Pulmonary artery endothelial cell (primary cell): ENCODE measurements around the gene CAMTA1. TPM values are rescaled to one million over a fixed set of nuclear protein-coding genes. Genes with fewer than 3 reads are reported as not detected.

ENCODE experiments used
- DNase-seq: peaks from one replicate; pipeline ENCODE4 v3.0.0-alpha.2; 2011; ENCODE audit warnings: low read depth, low spot score
- total RNA-seq: library from RNA; depleted of rRNA; stranded (reverse); fragments of >200 nt; gene quantifications from 2 replicates; pipeline ENCODE4 v1.2.3, GENCODE V29; 2014

The CAMTA1 gene
- total RNA-seq, 1 donor from 2014 or later: 54.0 TPM

DNA sequence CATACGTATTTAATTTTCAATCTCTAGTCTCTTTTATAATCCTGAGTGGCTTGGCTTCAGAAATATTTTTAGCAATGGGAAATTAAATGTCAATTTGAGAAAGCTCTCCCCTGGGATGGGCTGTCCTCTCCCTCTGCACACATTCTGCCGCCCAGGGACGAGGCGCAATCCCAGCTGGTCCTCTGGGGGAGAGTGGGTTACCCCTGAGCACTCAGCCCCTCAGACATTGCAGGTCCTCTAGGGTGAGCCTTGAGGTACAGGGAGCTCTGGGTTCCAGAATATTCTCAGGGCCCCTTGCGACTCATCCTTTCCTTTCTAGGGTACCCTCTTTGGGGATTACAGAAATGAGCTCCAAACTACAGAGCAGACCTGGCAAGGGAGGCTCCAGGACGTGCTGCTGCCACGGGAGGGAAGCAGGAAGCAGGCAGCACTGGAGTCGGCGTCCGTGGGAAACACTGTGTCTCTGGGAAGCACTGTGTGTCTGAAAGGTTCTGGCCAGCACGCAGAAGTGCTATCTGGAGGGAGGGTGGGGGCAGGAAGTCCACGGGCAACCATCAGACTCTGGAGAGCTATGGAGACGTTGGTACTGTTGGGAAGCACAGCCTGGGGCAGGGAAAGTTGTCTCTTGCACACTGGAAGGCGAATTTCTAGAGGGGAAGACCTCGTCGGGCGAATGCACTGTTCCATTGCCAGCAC, 642.5 kb downstream of the CAMTA1 start:
- DNase-seq: no peak

DNA sequence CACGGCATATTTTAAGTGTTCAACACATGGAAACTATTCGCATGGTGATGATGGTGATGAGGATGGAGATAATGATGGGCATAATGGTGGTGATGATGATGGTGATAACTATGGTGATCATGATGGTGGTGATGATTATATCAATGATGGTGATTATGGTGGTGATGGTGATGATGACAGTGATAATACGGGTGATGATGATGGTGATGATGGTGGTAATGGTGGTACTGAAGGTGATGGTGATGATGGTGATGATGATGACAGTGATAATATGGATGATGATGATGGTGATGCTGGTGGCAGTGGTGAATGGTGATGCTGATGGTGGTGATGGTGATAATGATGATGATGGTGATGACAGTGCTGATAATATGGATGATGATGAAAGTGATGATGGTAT, 644.0 kb downstream of the CAMTA1 start:
- no peak for DNase-seq

DNA sequence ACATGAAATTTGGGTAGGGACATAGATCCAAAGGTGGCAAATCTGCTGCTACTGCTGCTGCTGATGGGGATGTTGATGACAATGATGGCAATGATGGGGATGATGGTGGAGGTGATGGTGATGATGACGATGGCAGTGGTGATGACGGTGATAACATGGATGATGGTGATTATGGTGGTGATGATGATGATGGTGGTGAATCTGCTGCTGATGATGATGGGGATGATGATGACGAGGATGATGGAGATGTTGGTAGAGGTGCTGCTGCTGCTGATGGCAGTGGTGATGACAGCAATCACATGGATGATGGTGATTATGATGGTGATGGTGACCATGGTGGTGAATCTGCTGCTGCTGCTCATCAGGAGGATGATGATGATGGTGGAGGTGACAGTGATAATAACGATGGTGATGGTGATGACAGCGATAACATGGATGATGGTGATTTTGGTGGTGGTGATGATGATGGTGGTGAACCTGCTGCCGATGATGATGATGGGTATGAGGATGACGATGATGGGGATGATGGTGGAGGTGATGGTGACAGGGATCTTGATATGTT, 644.9 kb downstream of the CAMTA1 start:
- no peak for DNase-seq

DNA sequence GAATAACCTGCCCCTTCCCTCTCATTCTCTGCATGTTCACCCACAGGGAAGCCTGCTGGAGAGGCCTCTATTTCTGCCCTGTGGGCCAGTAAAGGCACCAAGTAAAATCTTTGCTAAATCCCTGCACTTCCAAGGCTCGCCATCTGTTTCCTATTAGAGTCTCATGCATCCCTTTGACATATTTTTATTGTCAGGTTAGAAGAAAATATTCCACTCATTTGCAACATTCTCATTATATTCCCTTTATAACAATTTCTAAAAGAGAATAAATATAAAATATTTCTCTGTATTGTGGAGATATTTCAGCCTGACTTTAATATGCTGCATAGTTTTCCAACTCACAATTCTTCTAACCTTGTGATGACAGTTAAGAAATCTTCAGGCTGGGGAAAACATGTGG, 645.4 kb downstream of the CAMTA1 start:
- no peak for DNase-seq

DNA sequence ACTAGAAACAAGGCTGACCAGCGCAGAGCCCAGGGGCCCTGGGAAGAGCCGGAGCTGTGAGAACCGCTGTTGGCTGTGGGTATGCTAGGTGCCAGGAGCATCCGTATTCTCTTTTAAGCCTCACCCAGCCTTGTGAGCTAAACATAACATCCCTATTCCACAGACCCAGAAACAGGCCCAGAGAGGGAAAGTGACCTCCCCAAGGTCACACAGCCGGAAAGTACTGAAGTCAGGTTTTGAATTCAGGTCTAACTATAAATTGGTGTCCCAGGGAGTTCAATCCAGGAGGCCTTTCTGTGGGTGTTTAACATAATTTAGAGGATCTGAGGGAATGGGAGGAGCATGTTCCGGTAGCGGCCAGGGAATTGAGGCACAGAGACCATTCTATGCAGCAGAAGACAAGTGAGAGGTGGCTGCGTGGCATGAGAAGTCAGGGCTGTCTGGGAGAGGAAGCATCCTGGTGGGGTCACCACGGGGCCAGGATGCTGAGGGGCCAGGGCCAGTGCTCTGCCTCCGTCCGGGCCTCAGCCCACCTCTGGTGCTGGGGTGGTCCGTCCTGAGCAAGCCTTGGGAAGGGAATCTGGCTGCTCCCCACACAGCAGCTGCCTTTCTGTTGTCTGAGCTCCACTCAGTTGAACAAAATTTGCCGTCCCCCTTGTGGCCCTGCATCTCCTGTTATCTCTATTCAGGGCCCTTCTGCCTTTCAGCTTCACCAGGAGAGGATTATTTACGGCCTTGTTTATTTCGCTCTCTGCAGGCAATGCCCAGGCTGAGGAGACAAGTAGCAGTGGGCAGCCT, 647.0 kb downstream of the CAMTA1 start:
- DNase-seq: no peak

DNA sequence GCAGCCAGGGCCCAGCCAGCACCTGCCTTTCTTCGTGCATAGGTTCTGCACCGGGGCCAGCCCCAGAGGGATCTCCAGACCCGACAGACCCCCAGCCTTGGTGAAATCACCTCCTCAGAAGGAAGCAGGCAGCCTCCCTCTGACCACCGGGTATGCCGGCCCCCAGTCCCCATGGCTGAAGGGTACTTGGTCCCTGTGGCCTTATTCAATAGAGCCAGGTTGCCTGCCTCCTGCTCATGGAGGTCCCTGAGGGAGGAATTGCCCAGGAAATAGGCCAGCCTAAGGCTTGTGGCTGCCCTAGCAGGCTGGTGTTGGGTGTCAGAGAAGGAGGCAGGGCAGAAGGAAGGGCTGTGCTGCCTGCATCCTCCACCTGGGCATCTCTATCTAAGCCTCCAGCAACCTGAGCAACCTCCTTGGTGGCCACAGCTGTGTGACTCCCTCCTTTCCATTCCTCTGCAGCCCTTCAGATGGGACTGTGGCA, 647.7 kb downstream of the CAMTA1 start:
- no peak for DNase-seq

DNA sequence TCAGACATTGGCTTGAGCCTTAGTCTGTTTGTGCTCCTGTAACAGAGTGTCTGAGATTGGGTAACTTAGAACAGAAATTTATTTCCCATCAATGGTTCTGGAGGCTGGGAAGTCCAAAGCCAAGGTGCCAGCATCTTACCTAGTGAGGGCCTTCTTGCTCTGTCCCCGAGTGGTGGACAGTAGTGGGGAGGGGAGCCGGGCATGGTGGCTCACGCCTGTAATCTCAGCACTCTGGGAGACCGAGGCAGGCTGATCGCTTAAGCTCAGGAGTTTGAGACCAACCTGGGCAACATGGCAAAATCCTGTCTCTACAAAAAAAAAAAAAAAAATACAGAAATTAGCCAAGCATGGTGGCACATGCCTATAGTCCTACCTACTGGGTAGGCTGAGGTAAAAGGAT, 649.3 kb downstream of the CAMTA1 start:
- no peak for DNase-seq

DNA sequence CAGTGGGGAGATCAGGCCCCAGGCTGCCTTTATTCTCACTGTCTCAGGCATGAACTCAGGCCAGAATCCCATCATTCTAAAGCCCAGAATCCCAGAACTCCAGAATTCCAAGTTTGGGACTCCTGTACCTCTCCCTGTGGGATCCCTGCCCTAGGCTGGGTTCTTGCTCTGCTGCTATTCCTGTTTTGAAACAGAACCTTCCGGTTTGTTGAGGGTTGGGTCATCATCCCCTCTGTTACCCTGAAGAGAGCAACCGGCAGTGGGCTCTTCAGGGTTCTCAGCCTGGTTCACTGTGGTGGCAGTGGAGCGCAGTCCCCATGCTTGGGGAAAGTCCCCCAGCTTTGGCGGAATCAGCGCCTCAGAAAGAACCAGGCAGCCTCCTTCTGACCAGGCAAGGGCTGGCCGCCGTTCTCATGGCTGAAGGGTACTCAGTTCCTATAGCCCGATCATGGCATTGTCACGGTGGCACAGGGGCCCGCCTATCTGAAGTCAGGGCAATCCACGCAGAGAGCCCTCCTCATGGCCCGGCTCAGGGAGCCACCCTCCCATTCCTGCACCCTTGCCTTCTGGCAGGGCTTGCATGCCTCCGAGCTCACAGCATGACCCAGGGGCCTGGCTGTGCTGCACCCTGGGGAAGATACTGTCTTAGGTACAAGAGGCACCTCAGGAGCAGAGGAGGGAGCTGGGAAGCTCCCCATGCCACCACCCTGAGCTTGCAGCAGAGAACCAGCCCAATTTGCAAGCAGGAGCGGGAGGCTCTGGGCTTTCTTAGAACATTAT, 650.2 kb downstream of the CAMTA1 start:
- DNase-seq: no peak

DNA sequence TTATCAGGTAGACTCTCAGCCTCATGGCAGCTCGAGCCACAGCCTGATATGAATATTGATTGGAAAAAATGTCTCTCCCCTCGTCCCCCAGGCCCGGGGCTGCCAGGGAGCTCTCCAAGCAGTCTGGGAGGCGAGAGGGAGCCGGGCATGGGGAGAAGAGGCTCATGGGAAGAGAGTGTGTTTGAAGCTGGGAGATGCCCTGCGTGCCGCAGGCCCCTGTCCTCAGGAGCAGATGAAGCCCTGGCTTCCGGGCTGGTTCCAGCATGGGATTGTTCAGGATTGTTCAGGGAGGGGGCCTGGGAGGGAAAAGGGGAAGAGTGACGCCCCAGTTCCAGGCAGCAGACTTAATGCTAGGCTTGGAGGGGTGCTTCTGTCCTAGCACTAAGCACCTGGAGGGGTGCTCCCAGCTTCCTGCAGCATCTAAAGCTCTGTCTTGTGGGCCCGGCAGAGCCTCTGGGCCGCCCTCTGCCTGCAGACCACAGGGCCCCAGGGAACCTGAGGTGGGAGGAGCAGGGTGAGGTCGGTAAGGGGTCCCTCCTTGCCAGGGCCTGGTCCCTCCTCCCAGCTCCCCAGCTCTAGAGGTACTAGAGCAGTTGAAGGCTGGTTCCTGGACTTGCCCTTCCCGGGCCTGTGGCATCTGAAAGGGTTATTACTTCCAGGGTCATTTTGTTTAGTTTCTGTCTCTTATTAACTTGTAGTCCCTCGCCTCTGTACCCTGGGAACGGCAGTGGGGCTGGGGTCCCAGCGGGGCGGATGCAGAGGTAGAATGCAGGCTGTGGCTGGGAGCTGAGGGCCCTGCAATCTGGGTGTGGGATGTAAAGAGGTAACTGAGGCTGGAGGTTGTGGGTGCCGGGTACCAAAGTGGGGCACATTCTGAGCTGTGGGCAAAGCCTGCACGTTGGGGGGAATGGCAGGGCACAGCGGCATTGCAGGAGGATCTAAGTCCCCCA, 651.1 kb downstream of the CAMTA1 start:
- DNase-seq: no peak

DNA sequence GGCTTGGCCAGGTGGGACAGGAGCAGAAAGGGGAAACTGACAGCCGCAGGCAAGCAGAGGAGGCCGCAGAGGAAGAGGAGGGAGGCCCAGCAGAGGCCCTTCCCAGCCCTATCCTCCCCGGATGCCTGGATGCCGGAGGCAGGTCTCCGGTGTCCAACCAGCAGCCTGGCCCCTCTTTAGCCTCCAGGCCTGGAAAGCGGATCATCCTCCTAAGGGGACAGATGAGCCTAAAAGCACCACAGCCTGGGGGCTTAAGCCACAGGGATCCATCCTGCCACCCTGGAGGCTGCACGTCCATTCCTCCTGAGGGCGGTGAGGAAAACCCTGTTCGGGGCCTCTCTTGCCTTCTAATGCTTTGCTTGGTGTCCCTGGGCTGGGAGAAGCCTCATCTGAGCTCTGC, 651.8 kb downstream of the CAMTA1 start:
- no peak for DNase-seq

DNA sequence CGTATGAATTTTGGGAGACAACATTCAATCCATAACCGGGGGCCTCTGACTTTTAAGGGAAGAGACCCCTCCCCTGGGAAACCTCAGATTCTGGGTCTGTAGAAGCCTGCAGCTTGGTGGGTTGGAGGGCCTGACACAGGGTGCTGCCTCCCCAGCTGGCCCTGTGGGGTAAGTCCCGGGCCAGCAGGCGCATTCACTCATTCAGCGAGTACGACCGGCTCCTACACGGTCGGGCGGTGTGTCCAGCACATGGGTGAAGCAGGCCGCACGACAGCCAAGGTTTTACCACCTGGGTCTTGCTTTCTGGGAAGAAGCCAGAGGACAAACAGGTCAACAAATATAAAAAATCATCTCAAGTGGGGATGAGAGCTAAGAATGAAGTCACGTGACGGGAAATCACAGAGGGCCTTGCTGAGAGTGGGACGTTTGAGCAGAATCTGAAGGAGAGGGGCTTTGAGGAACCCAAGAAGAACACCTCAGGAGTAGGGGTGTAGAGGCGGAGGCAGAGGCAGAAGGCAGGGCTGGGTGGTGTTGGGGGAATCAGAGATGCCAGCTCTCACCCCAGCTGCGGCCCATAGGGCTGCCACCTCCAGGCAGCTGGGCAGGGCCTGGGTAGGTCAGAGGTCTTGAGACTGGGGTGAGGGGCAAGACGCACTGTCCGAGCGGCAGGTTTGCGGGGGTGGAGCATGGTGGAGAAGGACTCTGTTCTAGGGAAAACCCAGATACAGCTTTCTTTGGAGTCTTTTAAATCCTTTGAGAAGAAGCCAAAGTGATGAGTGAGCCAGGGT, 652.5 kb downstream of the CAMTA1 start:
- no peak for DNase-seq

DNA sequence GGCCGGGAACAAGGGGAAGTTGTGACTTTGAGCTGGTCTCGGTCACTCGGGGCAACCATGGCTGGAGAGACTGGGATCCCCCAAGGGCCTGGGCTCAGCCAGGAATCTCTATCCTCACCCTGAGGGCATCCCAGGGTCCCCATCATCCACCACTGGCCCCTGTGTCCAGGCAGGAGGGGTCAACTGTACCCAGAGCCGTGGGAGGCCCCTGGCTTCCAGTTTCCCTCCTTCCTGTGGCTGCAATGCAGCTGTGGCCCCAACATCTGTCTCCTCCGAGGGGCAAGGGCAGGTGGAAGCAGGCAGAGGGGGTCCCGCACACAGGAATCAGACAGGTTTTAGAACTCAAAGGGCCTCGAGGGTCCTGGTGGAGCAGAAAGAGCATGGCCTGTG, 653.1 kb downstream of the CAMTA1 start:
- no peak for DNase-seq

DNA sequence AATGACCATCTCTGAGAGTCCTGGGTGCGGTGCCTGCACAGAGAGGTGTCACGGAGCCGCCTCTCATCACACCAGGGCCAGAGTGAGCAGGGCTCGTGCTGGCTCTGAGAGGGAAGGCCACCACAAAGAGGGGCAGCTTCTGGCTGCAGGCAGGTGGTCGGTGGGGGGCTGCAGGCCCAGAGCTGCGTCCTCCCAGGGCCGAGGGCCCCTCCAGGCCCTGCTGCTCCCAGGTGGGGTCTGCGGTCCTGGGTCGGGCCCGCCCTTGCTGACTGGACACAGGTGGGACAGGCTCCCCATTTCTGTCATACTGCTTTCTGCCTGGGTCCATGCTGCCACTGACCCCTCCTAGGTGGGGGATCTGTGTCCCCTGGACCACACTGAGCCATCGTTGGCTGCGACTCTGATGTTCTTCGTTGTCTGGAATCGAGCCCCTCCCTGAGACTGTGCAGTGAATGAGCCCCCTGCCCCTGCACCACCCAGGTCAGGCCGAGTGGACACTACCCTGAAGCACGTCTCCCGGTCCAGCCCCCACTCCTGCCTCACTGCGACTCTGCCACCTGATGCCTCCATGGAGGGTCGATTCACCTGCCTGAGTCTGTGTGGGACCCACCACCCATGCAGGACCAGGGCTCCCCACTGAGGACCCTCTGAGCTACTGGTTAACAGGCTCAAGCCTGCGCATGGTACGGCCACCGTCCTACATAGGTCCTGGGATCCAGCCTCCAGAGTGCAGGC, 653.8 kb downstream of the CAMTA1 start:
- no peak for DNase-seq

DNA sequence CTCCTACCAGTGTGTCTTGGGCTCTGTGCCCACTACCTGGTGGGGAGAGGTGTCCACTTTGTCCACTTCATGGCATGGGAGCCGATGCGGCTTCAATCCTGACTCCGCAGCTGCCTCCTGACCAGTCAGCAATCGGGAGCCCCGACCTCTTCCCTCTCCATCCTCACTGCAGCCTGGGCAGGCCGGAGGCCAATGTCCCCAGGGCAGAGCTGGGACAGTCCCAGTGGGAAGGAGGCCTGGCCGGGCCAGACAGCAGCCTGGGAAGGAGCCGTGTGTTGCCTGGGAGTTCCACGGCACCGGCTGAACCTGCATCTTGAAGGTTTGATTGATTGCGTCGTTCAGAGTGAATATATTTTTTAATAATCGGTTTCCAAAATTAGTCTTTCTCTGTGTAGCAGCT, 654.9 kb downstream of the CAMTA1 start:
- no peak for DNase-seq

DNA sequence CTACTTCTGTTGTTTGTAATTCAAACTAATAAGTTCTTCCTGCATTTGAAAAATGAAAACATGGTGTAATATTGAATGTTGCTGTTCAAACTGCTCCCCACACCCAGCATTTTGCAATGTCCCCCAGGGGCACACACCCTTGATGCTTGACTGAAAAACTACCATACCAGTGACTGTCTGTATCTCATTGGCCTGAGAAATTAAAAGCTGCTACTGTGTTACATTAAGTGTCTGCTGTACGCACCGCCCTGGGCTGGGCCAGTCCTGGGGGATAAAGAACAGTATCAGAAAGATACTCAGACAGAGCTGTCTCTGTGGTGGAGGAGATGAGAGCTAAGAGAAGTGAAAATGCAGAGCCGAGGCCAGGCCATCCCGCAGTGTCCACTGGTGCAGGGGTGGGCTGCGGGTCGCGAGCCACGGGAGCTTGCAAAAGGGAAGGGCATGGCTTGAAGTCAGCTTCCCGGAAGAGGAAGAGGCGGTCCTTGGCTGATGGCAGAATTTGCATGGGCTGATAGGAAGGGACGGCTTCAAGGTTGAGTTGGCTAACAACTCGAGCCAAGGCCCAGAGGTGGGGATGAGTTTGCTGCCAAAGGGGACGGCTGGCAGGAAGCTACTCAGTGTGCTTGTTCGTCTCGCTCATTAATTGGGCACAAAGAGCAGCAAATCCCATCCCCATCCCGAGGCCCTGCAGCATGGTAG, 656.0 kb downstream of the CAMTA1 start:
- no peak for DNase-seq

DNA sequence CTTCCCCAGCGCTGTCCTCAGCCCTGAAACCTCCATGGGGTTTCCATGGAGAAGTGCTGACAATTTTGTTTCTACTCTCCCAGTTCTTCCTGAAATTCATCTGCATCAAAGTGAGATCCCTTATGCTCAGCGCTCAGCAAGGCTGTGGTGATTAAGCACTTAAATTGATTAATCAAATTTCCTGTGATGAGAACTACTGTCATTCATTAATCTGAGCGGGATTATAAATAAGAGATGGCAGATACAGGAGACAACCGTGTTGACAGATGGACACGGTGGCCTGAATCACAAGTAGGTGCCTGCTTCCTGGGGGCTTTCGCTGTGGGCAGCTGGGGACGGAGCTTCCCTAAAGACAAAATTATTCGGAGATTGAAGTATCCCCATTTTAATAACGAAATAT, 656.8 kb downstream of the CAMTA1 start:
- DNase-seq: no peak

DNA sequence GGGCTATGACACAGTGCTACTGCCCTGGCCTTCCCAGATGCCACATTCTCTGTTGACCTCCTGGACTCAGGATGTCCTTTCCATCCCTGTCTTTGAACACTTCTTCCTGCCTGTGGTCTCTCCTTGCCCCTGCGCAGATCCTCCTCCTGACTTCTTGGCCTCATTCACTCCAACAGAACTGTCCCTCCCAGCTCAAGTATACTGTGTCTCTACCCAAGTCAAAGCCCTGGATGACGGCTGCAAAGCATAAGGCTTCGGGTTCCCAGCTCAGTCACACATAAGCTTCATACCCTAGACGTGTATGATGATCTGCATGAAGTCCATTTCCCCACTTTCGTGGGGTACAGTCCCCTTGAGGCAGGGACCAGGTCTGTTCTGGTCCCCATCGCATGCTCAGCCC, 657.7 kb downstream of the CAMTA1 start:
- no peak for DNase-seq

DNA sequence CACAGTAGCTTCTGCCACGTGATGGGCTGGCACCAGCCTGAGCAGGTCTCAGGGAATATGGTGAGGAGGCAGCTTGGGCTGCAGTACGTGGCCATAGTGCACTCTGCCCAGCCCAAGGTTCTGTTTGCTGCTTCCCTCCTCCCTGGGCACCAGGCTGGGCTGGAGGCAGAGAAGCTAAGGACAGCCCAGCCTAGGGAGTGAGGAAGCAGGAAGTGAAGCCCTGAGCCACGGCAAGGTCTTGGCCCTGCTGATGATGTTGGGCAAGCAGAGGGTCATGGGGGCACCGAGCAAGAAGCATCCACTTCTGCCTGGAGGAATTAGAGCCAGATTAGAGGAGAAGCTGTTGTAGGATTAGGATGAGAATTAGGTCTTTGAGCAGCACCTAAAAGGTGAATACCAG, 659.1 kb downstream of the CAMTA1 start:
- no peak for DNase-seq

DNA sequence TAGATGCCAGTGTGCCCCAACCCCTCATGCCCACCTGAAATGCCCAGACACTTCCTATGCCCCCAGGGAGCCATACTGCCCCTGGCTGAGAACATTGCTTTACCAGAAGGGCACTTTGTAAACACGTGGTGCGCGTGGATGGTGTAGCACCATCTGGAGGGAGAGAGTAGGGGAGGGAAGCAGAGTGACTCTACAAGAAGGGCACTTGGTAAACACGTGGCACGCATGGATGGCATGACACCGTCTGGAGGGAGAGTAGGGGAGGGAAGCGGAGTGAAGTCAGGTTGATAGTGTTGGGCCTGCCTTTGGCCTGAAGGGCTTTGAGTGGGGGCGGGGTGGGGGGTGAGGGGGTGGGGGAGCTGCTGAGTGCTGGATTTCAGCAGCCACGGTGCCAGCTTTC, 661.8 kb downstream of the CAMTA1 start:
- DNase-seq: no peak
